Measurements from ENCODE around the gene PGC. TPM values are rescaled to one million over a fixed set of nuclear protein-coding genes. Genes with fewer than 3 reads are reported as not detected.

The PGC gene
- polyA plus RNA-seq, 3 donors: not detected

- peak; percentile 57 to 69 (median 64) for DNase-seq
- TF ChIP-seq, protein P1, sequence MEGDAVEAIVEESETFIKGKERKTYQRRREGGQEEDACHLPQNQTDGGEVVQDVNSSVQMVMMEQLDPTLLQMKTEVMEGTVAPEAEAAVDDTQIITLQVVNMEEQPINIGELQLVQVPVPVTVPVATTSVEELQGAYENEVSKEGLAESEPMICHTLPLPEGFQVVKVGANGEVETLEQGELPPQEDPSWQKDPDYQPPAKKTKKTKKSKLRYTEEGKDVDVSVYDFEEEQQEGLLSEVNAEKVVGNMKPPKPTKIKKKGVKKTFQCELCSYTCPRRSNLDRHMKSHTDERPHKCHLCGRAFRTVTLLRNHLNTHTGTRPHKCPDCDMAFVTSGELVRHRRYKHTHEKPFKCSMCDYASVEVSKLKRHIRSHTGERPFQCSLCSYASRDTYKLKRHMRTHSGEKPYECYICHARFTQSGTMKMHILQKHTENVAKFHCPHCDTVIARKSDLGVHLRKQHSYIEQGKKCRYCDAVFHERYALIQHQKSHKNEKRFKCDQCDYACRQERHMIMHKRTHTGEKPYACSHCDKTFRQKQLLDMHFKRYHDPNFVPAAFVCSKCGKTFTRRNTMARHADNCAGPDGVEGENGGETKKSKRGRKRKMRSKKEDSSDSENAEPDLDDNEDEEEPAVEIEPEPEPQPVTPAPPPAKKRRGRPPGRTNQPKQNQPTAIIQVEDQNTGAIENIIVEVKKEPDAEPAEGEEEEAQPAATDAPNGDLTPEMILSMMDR (IDR thresholded peaks at IDR 0.05): no peak
- Histone ChIP-seq H3K9ac (ENCODE audit: insufficient read depth, low read length, poor library complexity, severe bottlenecking) (peak overlapping the region; percentile 84), H3K36me3 (replicated peaks in 1 of 2; ENCODE audit: control insufficient read depth in 1 of 2, insufficient read depth in 2 of 2, low read length in 2 of 2) (peaks cover 8 to 18% of the 10 kb centered on the region in 2 donors), H3K9me3 (replicated peaks in 1 of 2; ENCODE audit: control insufficient read depth in 1 of 2, insufficient read depth in 1 of 2, low read length in 2 of 2) (no peaks in the 10 kb centered on the region), H3K27me3 (ENCODE audit: control insufficient read depth in 2 of 2, insufficient read depth in 2 of 2, low read length in 2 of 2) (no peaks in the 10 kb centered on the region), H3K79me2 (ENCODE audit: insufficient read depth, low read length) (peaks cover 56% of the 10 kb centered on the region), H2AFZ (ENCODE audit: insufficient read depth, low read depth, low read length, poor library complexity, severe bottlenecking) (peak overlapping the region; percentile 70), H3K4me1 (ENCODE audit: control insufficient read depth in 1 of 2, insufficient read depth in 2 of 2, low read length in 2 of 2) (peaks cover 47 to 52% of the 10 kb centered on the region in 2 donors), H3K27ac (ENCODE audit: low read depth in 1 of 2, low read length in 2 of 2) (peak overlapping the region; percentile 78 to 84), H3K4me2 (replicated peaks; ENCODE audit: extremely low read depth, low read length, poor library complexity, severe bottlenecking) (peak overlapping the region; percentile 95), H4K20me1 (ENCODE audit: insufficient read depth, low read length) (peaks cover 52% of the 10 kb centered on the region), H3K4me3 (replicated peaks in 1 of 3; ENCODE audit: low read depth in 2 of 3, low read length in 3 of 3) (peak overlapping the region; percentile 66 to 88 (median 87))
- Mint-ChIP-seq H3K4me1 (peaks cover 50% of the 10 kb centered on the region), H3K9me3 (no peaks in the 10 kb centered on the region), H3K4me3 (peak overlapping the region; percentile 88 to 92), H3K27ac (peak overlapping the region; percentile 83 to 95 (median 93)), H3K27me3 (ENCODE audit: low read depth in 3 of 3) (peaks cover 0 to 5% (median 2%) of the 10 kb centered on the region in 3 donors), H3K36me3 (peaks cover 26 to 33% of the 10 kb centered on the region in 2 donors)
- WGBS (ENCODE audit: insufficient coverage): 2% methylated on average over 68 of the region's 73 CpGs
- intact Hi-C loops (cut with micrococcal nuclease): loop anchor here (2.0 to 10.0 kb wide), 3 partner anchors 27 to 659 kb away; partner anchors contain the start of genes NFYA (in 1 of the 2), OARD1 (in 1 of the 2) and TOMM6 (in 1 of the 2)
These were observed 13.2 kb downstream of the PGC start for GRCh38 chr6:41733707-41734665.

DNA sequence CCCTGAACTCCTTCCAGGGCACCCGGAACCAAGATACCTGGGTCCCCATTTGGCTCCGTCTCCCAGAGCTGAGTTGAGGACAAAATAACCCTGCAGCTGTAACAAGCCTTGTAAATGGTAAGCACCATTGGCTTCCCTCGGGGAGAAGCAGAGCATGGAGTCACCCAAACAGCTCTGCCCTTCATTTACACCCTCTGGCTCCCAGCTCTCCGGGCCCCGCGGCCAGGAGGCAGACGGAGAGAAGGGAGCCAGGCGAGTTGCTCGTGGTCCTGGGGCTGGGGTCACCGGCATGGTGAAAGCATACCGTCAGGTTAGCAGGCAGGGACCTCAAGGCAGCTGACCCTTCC, 13.9 kb downstream of the PGC start:
- Histone ChIP-seq H3K27me3 (ENCODE audit: control insufficient read depth in 2 of 2, insufficient read depth in 2 of 2, low read length in 2 of 2) (no peaks in the 10 kb centered on the region), H3K27ac (ENCODE audit: low read depth in 1 of 2, low read length in 2 of 2) (peak overlapping the region; percentile 74 to 84), H3K79me2 (ENCODE audit: insufficient read depth, low read length) (peaks cover 62% of the 10 kb centered on the region), H2AFZ (ENCODE audit: insufficient read depth, low read depth, low read length, poor library complexity, severe bottlenecking) (no peak overlapping the region), H3K9me3 (replicated peaks in 1 of 2; ENCODE audit: control insufficient read depth in 1 of 2, insufficient read depth in 1 of 2, low read length in 2 of 2) (no peaks in the 10 kb centered on the region), H4K20me1 (ENCODE audit: insufficient read depth, low read length) (peaks cover 58% of the 10 kb centered on the region), H3K4me2 (replicated peaks; ENCODE audit: extremely low read depth, low read length, poor library complexity, severe bottlenecking) (peak overlapping the region; percentile 95), H3K4me3 (replicated peaks in 1 of 3; ENCODE audit: low read depth in 2 of 3, low read length in 3 of 3) (peak overlapping the region; percentile 66 to 88 (median 87)), H3K9ac (ENCODE audit: insufficient read depth, low read length, poor library complexity, severe bottlenecking) (peak overlapping the region; percentile 84), H3K4me1 (ENCODE audit: control insufficient read depth in 1 of 2, insufficient read depth in 2 of 2, low read length in 2 of 2) (peaks cover 54 to 58% of the 10 kb centered on the region in 2 donors), H3K36me3 (replicated peaks in 1 of 2; ENCODE audit: control insufficient read depth in 1 of 2, insufficient read depth in 2 of 2, low read length in 2 of 2) (peaks cover 8 to 25% of the 10 kb centered on the region in 2 donors)
- H3K27ac Mint-ChIP-seq: peak overlapping the region; percentile 3 to 95 (median 93)
- no peaks in the 10 kb centered on the region for H3K9me3 Mint-ChIP-seq
- peaks cover 0 to 5% (median 2%) of the 10 kb centered on the region in 3 donors for H3K27me3 Mint-ChIP-seq (ENCODE audit: low read depth in 3 of 3)
- peaks cover 57% of the 10 kb centered on the region for H3K4me1 Mint-ChIP-seq
- no peak for DNase-seq
- TF ChIP-seq, protein P1 (IDR thresholded peaks at IDR 0.05): no peak
- peak overlapping the region; percentile 88 to 92 for H3K4me3 Mint-ChIP-seq
- peaks cover 27 to 39% of the 10 kb centered on the region in 2 donors for H3K36me3 Mint-ChIP-seq
- intact Hi-C loops (cut with micrococcal nuclease): loop anchor here in 1 of 2 donors (10.0 kb wide), 1 partner anchor 659 kb away; the partner anchor contains the start of genes NFYA and OARD1
- WGBS (ENCODE audit: insufficient coverage): 75% methylated on average over 11 of the region's 11 CpGs

Measured in CD14-positive monocyte (primary cell).